Activated naive CD4-positive, alpha-beta T cell treated with anti-CD3 and anti-CD28 coated beads for 36 hours (primary cell): ENCODE results near the gene AASDH. TPM values are rescaled to one million over a fixed set of nuclear protein-coding genes. Genes with fewer than 3 reads are reported as not detected.

ENCODE experiments used
- CTCF ChIA-PET: fragments of 350-600 bp; sonication (Branson Sonifier 250); formaldehyde crosslinking; loops from one replicate; lab custom pipeline; 2021; ENCODE audit warnings: antibody characterized with exemption; lab: Charles Lee
- DNase-seq: peaks from one replicate; pipeline ENCODE4 v3.0.0-alpha.2; 2020
- H3K27ac Mint-ChIP-seq: one replicate; pipeline ENCODE4 v1.8.0; 2021; ENCODE audit warnings: mild to moderate bottlenecking, mixed read lengths
- H3K27me3 Mint-ChIP-seq: one replicate; pipeline ENCODE4 v1.8.0; 2021; ENCODE audit warnings: low read depth, mixed read lengths
- H3K36me3 Mint-ChIP-seq: one replicate; pipeline ENCODE4 v1.8.0; 2021; ENCODE audit warnings: low read depth, mixed read lengths
- H3K4me1 Mint-ChIP-seq: one replicate; pipeline ENCODE4 v1.8.0; 2021; ENCODE audit warnings: low read depth, mixed read lengths
- H3K4me3 Mint-ChIP-seq: one replicate; pipeline ENCODE4 v1.8.0; 2021; ENCODE audit warnings: mild to moderate bottlenecking, moderate library complexity, mixed read lengths
- H3K9me3 Mint-ChIP-seq: one replicate; pipeline ENCODE4 v1.8.0; 2021; ENCODE audit warnings: mixed read lengths
- intact Hi-C: fragments of 100-400 bp; cut with micrococcal nuclease; formaldehyde crosslinking; loops from one replicate; pipeline ENCODE4 v1.15.1; 2023
- total RNA-seq, 2 experiments: library from RNA; stranded (reverse); gene quantifications; one replicate each; pipeline ENCODE4 v1.2.3, GENCODE V29; 2021

Gene AASDH, protein sequence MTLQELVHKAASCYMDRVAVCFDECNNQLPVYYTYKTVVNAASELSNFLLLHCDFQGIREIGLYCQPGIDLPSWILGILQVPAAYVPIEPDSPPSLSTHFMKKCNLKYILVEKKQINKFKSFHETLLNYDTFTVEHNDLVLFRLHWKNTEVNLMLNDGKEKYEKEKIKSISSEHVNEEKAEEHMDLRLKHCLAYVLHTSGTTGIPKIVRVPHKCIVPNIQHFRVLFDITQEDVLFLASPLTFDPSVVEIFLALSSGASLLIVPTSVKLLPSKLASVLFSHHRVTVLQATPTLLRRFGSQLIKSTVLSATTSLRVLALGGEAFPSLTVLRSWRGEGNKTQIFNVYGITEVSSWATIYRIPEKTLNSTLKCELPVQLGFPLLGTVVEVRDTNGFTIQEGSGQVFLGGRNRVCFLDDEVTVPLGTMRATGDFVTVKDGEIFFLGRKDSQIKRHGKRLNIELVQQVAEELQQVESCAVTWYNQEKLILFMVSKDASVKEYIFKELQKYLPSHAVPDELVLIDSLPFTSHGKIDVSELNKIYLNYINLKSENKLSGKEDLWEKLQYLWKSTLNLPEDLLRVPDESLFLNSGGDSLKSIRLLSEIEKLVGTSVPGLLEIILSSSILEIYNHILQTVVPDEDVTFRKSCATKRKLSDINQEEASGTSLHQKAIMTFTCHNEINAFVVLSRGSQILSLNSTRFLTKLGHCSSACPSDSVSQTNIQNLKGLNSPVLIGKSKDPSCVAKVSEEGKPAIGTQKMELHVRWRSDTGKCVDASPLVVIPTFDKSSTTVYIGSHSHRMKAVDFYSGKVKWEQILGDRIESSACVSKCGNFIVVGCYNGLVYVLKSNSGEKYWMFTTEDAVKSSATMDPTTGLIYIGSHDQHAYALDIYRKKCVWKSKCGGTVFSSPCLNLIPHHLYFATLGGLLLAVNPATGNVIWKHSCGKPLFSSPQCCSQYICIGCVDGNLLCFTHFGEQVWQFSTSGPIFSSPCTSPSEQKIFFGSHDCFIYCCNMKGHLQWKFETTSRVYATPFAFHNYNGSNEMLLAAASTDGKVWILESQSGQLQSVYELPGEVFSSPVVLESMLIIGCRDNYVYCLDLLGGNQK
- 10 to 100 TPM; 13.5 to 17.0 TPM for total RNA-seq

DNA sequence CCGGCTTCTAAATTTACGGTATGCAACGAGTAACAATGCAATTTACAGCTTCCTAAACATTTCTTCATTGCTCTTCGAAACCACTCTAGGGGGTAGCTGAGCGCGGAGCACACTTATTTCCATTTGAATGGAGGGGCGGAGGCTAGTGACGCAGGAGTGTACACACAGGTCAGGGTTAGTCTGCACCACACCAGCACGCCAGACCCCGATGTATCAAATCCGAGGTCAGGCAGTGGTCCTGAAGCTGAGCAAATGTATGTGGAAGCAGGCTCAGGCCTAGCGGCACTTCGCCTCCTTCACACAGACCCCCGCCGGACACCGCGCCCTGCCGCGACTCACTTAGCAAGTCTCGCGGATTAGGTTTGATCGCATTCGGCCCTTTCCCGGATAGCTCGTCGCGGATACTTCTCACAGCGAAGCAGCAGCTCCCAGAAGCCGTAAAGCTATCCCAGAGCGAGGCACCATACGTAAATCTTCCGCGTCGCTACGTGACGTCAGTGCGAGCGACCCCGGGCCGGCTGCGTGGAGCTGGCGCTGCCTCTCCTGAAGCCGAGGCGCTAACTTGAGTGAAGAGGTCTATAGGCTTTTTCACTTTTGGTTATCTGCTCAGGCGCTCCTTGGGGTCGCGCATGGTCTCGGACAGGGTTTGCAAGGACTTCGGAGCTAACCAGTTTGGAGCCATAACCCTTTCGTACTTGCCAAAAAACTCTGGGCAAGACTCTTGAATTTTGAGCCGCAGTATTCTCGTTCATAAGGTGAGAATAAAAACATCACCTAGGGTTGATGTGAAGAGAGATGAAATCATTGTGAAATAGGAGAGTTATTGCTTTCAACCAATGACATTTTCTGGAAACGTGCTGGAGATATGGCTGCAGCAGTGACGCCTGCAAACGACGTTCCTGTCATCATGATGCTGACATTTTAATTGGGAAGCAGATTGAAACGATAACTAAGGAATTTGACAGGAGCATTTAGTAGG lies at the start of gene AASDH:
Gene AASDH (minus strand): TSS at position 469 of the 979 bp plus-strand sequence. CDS start 3,192 bp downstream, outside the sequence.
- intact Hi-C loops, result loop anchor here (1.0 to 5.0 kb wide), 7 partner anchors 48 to 591 kb away; partner anchors contain the start of genes CEP135, EXOC1, POLR2B and PPAT
- Mint-ChIP-seq H3K9me3 (no peaks in the 10 kb centered on the region), H3K4me1 (peaks cover 39% of the 10 kb centered on the region), H3K36me3 (peaks cover 5% of the 10 kb centered on the region), H3K4me3 (peak within 1 kb of the TSS; percentile 87), H3K27me3 (no peaks in the 10 kb centered on the region), H3K27ac (peak within 1 kb of the TSS; percentile 95)
- CTCF ChIA-PET, result interaction anchor here (0.9 to 2.0 kb wide), 7 partner anchors 38 to 439 kb away, joined by 3 to 9 read pairs (median 3); partner anchors contain the start of gene PPAT
- DNase-seq, result peak; percentile 97

DNA sequence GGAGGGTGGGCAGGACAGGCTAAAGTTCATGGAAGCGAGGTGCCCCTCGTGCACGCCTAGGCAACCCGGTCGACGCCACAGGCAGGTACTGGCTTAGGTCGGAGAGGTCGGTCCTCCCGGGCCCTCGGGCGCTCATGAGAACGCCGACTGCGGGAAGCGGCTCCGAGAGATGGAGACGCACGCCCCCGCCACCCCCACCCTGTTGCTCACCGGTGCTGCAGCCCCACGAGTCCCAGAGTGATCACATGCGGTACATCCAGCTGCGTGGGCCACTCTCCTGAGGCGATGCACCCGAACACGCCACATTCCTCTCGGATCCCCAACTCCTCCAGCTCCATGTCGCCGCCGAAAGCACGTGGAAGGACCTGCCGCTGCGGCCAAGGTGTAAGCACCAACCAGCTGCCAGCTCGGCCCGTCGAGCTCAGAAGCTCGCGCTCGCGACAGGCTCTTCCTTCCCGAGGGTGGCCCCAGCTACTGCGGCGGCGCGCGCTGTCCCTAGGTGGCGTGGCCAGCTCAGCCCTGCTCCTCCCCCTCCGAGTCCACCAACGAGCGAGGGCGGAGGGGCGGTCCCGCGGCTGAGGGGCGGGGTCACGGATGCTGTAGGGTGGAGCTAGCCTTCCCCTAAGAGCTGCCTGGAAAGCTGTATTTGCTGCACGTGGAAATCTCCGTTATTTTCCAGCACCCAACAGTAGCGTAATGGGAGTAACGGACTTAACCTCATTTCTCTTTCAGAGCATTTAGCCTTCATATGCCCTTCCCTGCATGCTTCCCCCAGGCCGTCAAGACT lies 48.0 kb upstream of the AASDH start, which contains the start of gene PPAT:
Gene PPAT (minus strand): TSS at position 476 of the 787 bp plus-strand sequence. CDS start 138 bp downstream, at position 338.
- H3K27me3 Mint-ChIP-seq, result no peaks in the 10 kb centered on the region
- CTCF ChIA-PET, result interaction anchor here (0.6 to 2.6 kb wide), 10 partner anchors 10 to 1040 kb away, joined by 3 to 12 read pairs (median 6); partner anchors contain the start of gene AASDH
- peaks cover 31% of the 10 kb centered on the region for H3K36me3 Mint-ChIP-seq
- peak within 1 kb of the TSS; percentile 96 for H3K27ac Mint-ChIP-seq
- no peaks in the 10 kb centered on the region for H3K9me3 Mint-ChIP-seq
- peak within 1 kb of the TSS; percentile 98 for H3K4me3 Mint-ChIP-seq
- intact Hi-C loops, result loop anchor here (1.0 to 5.0 kb wide), 7 partner anchors 32 to 1038 kb away; partner anchors contain the start of genes AASDH, CEP135, EXOC1 and SRP72
- DNase-seq, result peak; percentile 99
- H3K4me1 Mint-ChIP-seq, result peaks cover 49% of the 10 kb centered on the region

GRCh38 chr4:56434599-56435139 lies 47.4 kb upstream of the AASDH start:
- H3K36me3 Mint-ChIP-seq, result peaks cover 27% of the 10 kb centered on the region
- no peaks in the 10 kb centered on the region for H3K9me3 Mint-ChIP-seq
- CTCF ChIA-PET, result interaction anchor here (0.6 to 2.6 kb wide), 6 partner anchors 9 to 477 kb away, joined by 3 to 12 read pairs (median 5); partner anchors contain the start of gene AASDH
- H3K27me3 Mint-ChIP-seq, result no peaks in the 10 kb centered on the region
- H3K4me3 Mint-ChIP-seq, result peak overlapping the region; percentile 98
- DNase-seq, result peak; percentile 52
- peak overlapping the region; percentile 96 for H3K27ac Mint-ChIP-seq
- peaks cover 44% of the 10 kb centered on the region for H3K4me1 Mint-ChIP-seq
- intact Hi-C loops, result loop anchor here (1.0 to 5.0 kb wide), 8 partner anchors 33 to 1037 kb away; partner anchors contain the start of genes AASDH, CEP135, EXOC1 and SRP72

GRCh38 chr4:56433280-56433679 lies 46.0 kb upstream of the AASDH start:
- no peaks in the 10 kb centered on the region for H3K9me3 Mint-ChIP-seq
- H3K4me3 Mint-ChIP-seq, result peak overlapping the region; percentile 98
- CTCF ChIA-PET, result interaction anchor here (0.5 kb wide), 1 partner anchor 547 kb away, joined by 4 read pairs; no protein-coding TSS in a partner anchor
- intact Hi-C loops, result no loop called here
- H3K27me3 Mint-ChIP-seq, result no peaks in the 10 kb centered on the region
- H3K4me1 Mint-ChIP-seq, result peaks cover 42% of the 10 kb centered on the region
- H3K27ac Mint-ChIP-seq, result no peak overlapping the region
- peaks cover 20% of the 10 kb centered on the region for H3K36me3 Mint-ChIP-seq
- DNase-seq, result no peak

DNA sequence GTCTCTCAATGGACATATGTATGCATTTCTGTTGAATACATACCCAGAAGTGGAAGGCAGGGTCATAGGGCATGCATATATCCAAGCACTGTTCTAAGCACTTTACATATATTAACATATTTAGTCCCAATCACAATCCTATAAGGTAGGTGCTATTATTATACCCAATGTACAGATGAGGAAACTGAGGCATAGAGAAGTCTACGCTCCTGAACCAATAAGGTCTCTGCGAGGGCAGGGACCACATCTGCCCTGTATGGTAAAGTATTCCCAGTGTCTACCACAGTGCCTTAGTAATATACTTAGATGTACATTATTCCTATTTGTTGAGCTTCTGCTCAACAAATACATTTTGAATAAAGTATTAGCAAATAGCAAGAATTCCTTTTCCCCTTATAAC lies 42.9 kb upstream of the AASDH start:
- CTCF ChIA-PET, result no interaction called here
- Mint-ChIP-seq H3K9me3 (no peaks in the 10 kb centered on the region), H3K27ac (no peak overlapping the region), H3K36me3 (peaks cover 13% of the 10 kb centered on the region), H3K27me3 (no peaks in the 10 kb centered on the region), H3K4me1 (peaks cover 48% of the 10 kb centered on the region), H3K4me3 (no peak overlapping the region)
- no peak for DNase-seq
- intact Hi-C loops, result no loop called here

GRCh38 chr4:56427179-56427578 lies 39.9 kb upstream of the AASDH start:
- no peaks in the 10 kb centered on the region for H3K27me3 Mint-ChIP-seq
- H3K4me3 Mint-ChIP-seq, result no peak overlapping the region
- no peak for DNase-seq
- no peak overlapping the region for H3K27ac Mint-ChIP-seq
- intact Hi-C loops, result no loop called here
- H3K9me3 Mint-ChIP-seq, result no peaks in the 10 kb centered on the region
- peaks cover 9% of the 10 kb centered on the region for H3K36me3 Mint-ChIP-seq
- CTCF ChIA-PET, result no interaction called here
- peaks cover 36% of the 10 kb centered on the region for H3K4me1 Mint-ChIP-seq

- CTCF ChIA-PET, result interaction anchor here (1.7 kb wide), 1 partner anchor 9 kb away, joined by 12 read pairs; the partner anchor contains the start of genes PAICS and PPAT
- H3K27me3 Mint-ChIP-seq, result no peaks in the 10 kb centered on the region
- DNase-seq, result no peak
- intact Hi-C loops, result no loop called here
- H3K4me1 Mint-ChIP-seq, result peaks cover 27% of the 10 kb centered on the region
- H3K27ac Mint-ChIP-seq, result no peak overlapping the region
- H3K36me3 Mint-ChIP-seq, result peaks cover 5% of the 10 kb centered on the region
- H3K9me3 Mint-ChIP-seq, result no peaks in the 10 kb centered on the region
- H3K4me3 Mint-ChIP-seq, result no peak overlapping the region
Measured at GRCh38 chr4:56426273-56426672, 39.0 kb upstream of the AASDH start.

DNA sequence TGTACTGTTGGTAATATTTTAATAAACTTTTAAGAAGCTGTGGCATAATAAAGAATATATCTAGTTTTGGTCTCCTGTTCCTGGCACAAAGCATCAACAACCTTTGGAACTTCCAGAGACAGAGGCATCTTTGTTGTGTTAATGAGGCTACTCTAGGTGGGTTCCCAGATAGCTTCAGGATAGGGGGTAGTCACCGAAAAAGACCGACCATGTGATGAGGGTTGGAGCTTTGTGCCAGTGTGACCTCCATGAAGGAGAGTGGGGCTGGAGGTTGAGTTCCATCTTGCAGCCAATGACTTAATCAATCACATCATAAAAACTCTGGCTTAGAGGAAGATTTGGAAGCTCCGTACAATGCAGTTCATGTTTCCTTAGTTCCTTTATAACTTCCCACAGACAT lies 38.2 kb upstream of the AASDH start:
- DNase-seq, result no peak
- peaks cover 9% of the 10 kb centered on the region for H3K36me3 Mint-ChIP-seq
- no peak overlapping the region for H3K4me3 Mint-ChIP-seq
- intact Hi-C loops, result loop anchor here (1.0 kb wide), 3 partner anchors 119 to 411 kb away; no protein-coding TSS in a partner anchor
- H3K4me1 Mint-ChIP-seq, result peaks cover 23% of the 10 kb centered on the region
- CTCF ChIA-PET, result interaction anchor here (1.1 to 1.7 kb wide), 4 partner anchors 9 to 120 kb away, joined by 3 to 12 read pairs (median 5); partner anchors contain the start of genes AASDH, PAICS and PPAT
- no peaks in the 10 kb centered on the region for H3K27me3 Mint-ChIP-seq
- no peaks in the 10 kb centered on the region for H3K9me3 Mint-ChIP-seq
- no peak overlapping the region for H3K27ac Mint-ChIP-seq

- Mint-ChIP-seq H3K4me1 (peaks cover 23% of the 10 kb centered on the region), H3K27me3 (no peaks in the 10 kb centered on the region), H3K36me3 (peaks cover 9% of the 10 kb centered on the region), H3K27ac (no peak overlapping the region), H3K4me3 (no peak overlapping the region), H3K9me3 (no peaks in the 10 kb centered on the region)
- CTCF ChIA-PET, result interaction anchor here (0.6 to 2.0 kb wide), 9 partner anchors 10 to 164 kb away, joined by 3 to 12 read pairs (median 5); partner anchors contain the start of genes AASDH, PAICS and PPAT
- intact Hi-C loops, result loop anchor here (1.0 kb wide), 3 partner anchors 119 to 411 kb away; no protein-coding TSS in a partner anchor
- DNase-seq, result peak; percentile 51
Measured at GRCh38 chr4:56424697-56425514, 37.6 kb upstream of the AASDH start.
